ENCODE data around the gene RRAS2.

Gene RRAS2

DNA sequence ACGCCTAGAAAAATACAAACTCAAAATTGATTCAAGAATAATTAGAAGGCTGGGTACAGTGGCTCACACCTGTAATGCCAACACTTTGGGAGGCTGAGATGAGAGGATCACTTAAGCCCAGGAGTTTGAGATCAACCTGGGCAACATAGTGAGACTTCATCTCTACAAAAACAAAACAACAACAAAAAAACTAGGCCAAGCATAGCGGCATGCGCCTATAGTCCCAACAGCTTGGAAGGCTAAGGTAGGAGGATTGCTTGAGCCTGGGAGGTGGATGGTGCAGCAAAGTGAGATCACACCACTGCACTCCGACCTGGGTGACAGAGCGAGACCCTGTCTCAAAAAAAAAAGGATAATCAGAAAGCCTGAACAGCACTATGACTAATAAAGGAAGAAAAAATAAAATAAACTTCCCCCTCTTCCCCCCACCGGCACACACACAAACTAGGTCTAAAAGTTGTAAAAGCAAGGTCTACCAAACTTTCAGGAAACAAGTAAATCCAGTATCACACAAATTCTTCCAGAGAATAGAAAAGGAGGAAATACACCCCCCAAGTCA is 35.8 kb downstream of the RRAS2 start:
- Histone ChIP-seq H4K91ac (ENCODE audit: low read depth, low read length, poor library complexity) (no peak overlapping the region), H3K4me3 (ENCODE audit: low read length in 2 of 2) (no peak overlapping the region), H2BK120ac (ENCODE audit: low read depth, low read length) (no peak overlapping the region), H3K79me1 (ENCODE audit: low read depth, low read length) (peaks cover 1% of the 10 kb centered on the region), H4K8ac (ENCODE audit: low read depth, low read length) (no peak overlapping the region), H3K4me1 (ENCODE audit: control insufficient read depth in 2 of 2, insufficient read depth in 1 of 2, low read depth in 1 of 2, low read length in 2 of 2) (peaks cover 0 to 1% of the 10 kb centered on the region in 2 donors), H3K27ac (replicated peaks; ENCODE audit: low read length) (no peak overlapping the region), H2BK12ac (ENCODE audit: low read length) (no peak overlapping the region), H2AFZ (ENCODE audit: low read length) (no peak overlapping the region), H2BK5ac (ENCODE audit: low read length) (no peak overlapping the region), H2BK15ac (ENCODE audit: low read length) (no peak overlapping the region), H3K4me2 (ENCODE audit: insufficient read depth, low read length, poor library complexity, severe bottlenecking) (no peak overlapping the region), H3K9ac (ENCODE audit: low read depth, low read length, poor library complexity) (no peak overlapping the region), H3K18ac (ENCODE audit: low read length) (no peak overlapping the region), H2AK5ac (ENCODE audit: low read depth, low read length) (no peak overlapping the region), H3K4ac (ENCODE audit: low read length) (no peak overlapping the region), H3K36me3 (replicated peaks in 1 of 2; ENCODE audit: control insufficient read depth in 2 of 2, insufficient read depth in 2 of 2, low read length in 2 of 2) (no peaks in the 10 kb centered on the region), H3K14ac (ENCODE audit: low read length) (no peak overlapping the region), H3K27me3 (ENCODE audit: control insufficient read depth in 3 of 3, insufficient read depth in 3 of 3, low read depth in 1 of 3, low read length in 3 of 3) (no peaks in the 10 kb centered on the region), H3K23ac (ENCODE audit: low read depth, low read length, poor library complexity) (no peak overlapping the region), H3K9me3 (replicated peaks in 1 of 2; ENCODE audit: control insufficient read depth in 2 of 2, insufficient read depth in 1 of 2, low read depth in 1 of 2, low read length in 2 of 2) (no peaks in the 10 kb centered on the region)
- no peak for DNase-seq (ENCODE audit: low spot score)
- no CpG with 5 or more reads among the region's 6 CpGs for WGBS, 2 donors (ENCODE audit: extremely low coverage in 2 of 2, insufficient read length in 2 of 2, insufficient replicate concordance in 1 of 2)

DNA sequence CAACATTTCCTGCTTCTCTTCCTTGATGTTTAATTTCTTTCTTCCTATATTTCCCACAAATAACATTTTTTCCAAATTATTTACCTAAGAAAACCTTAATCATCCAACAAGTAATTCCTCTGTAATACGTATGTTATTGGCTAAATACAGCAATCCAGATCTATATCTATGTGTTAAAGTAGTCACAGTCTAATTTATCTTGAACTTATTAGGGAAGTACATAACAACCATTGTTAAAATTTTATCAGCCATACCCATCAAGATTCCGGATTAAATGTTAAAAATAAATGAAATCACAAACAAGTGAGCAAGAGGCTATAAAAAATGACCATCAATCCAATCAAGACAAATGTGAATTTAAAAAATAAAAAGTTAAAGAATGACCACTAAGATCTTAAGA is 36.5 kb downstream of the RRAS2 start:
- Histone ChIP-seq H3K4me1 (ENCODE audit: control insufficient read depth in 2 of 2, insufficient read depth in 1 of 2, low read depth in 1 of 2, low read length in 2 of 2) (peaks cover 0 to 1% of the 10 kb centered on the region in 2 donors), H3K9ac (ENCODE audit: low read depth, low read length, poor library complexity) (no peak overlapping the region), H3K4me2 (ENCODE audit: insufficient read depth, low read length, poor library complexity, severe bottlenecking) (no peak overlapping the region), H2BK120ac (ENCODE audit: low read depth, low read length) (no peak overlapping the region), H3K36me3 (replicated peaks in 1 of 2; ENCODE audit: control insufficient read depth in 2 of 2, insufficient read depth in 2 of 2, low read length in 2 of 2) (no peaks in the 10 kb centered on the region), H2AK5ac (ENCODE audit: low read depth, low read length) (no peak overlapping the region), H3K18ac (ENCODE audit: low read length) (no peak overlapping the region), H3K9me3 (replicated peaks in 1 of 2; ENCODE audit: control insufficient read depth in 2 of 2, insufficient read depth in 1 of 2, low read depth in 1 of 2, low read length in 2 of 2) (no peaks in the 10 kb centered on the region), H3K23ac (ENCODE audit: low read depth, low read length, poor library complexity) (no peak overlapping the region), H4K8ac (ENCODE audit: low read depth, low read length) (no peak overlapping the region), H3K27ac (replicated peaks; ENCODE audit: low read length) (no peak overlapping the region), H3K4ac (ENCODE audit: low read length) (no peak overlapping the region), H3K27me3 (ENCODE audit: control insufficient read depth in 3 of 3, insufficient read depth in 3 of 3, low read depth in 1 of 3, low read length in 3 of 3) (no peaks in the 10 kb centered on the region), H3K79me1 (ENCODE audit: low read depth, low read length) (peaks cover 1% of the 10 kb centered on the region), H4K91ac (ENCODE audit: low read depth, low read length, poor library complexity) (no peak overlapping the region), H2BK5ac (ENCODE audit: low read length) (no peak overlapping the region), H2BK15ac (ENCODE audit: low read length) (no peak overlapping the region), H2AFZ (ENCODE audit: low read length) (no peak overlapping the region), H2BK12ac (ENCODE audit: low read length) (no peak overlapping the region), H3K4me3 (ENCODE audit: low read length in 2 of 2) (no peak overlapping the region), H3K14ac (ENCODE audit: low read length) (no peak overlapping the region)
- no CpG with 5 or more reads among the region's 2 CpGs for WGBS, 2 donors (ENCODE audit: extremely low coverage in 2 of 2, insufficient read length in 2 of 2, insufficient replicate concordance in 1 of 2)
- no peak for DNase-seq (ENCODE audit: low spot score)

DNA sequence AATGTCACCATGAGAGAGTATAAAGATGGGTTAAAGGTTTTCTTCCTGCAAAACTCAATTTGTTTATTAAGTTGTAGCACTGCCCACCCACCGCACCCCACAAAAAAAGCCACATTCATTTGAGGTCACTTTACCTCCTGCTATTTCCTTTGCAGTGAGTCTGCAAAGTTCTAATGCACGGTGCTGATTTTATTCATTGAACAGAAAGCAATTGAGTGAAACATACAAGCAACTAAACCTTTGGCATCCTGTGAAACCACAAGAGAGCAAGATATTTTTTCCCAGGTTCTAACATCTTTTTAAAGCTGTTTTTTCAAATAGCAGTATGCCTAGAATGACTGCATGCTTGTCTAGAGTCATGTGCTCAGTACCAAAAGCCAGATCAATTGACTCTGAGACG is 39.0 kb downstream of the RRAS2 start:
- H2BK5ac ChIP-seq (ENCODE audit: low read length), result no peak overlapping the region
- H3K4me2 ChIP-seq (ENCODE audit: insufficient read depth, low read length, poor library complexity, severe bottlenecking), result no peak overlapping the region
- no peak overlapping the region for H3K4ac ChIP-seq (ENCODE audit: low read length)
- H2AK5ac ChIP-seq (ENCODE audit: low read depth, low read length), result no peak overlapping the region
- peaks cover 0 to 1% of the 10 kb centered on the region in 2 donors for H3K4me1 ChIP-seq (ENCODE audit: control insufficient read depth in 2 of 2, insufficient read depth in 1 of 2, low read depth in 1 of 2, low read length in 2 of 2)
- no peak for DNase-seq (ENCODE audit: low spot score)
- no peaks in the 10 kb centered on the region for H3K36me3 ChIP-seq (replicated peaks in 1 of 2; ENCODE audit: control insufficient read depth in 2 of 2, insufficient read depth in 2 of 2, low read length in 2 of 2)
- no peaks in the 10 kb centered on the region for H3K9me3 ChIP-seq (replicated peaks in 1 of 2; ENCODE audit: control insufficient read depth in 2 of 2, insufficient read depth in 1 of 2, low read depth in 1 of 2, low read length in 2 of 2)
- H2AFZ ChIP-seq (ENCODE audit: low read length), result no peak overlapping the region
- no peak overlapping the region for H4K91ac ChIP-seq (ENCODE audit: low read depth, low read length, poor library complexity)
- peaks cover 1% of the 10 kb centered on the region for H3K79me1 ChIP-seq (ENCODE audit: low read depth, low read length)
- no CpG with 5 or more reads among the region's 3 CpGs for WGBS, 2 donors (ENCODE audit: extremely low coverage in 2 of 2, insufficient read length in 2 of 2, insufficient replicate concordance in 1 of 2)
- H3K18ac ChIP-seq (ENCODE audit: low read length), result no peak overlapping the region
- no peak overlapping the region for H3K27ac ChIP-seq (replicated peaks; ENCODE audit: low read length)
- H3K14ac ChIP-seq (ENCODE audit: low read length), result no peak overlapping the region
- H4K8ac ChIP-seq (ENCODE audit: low read depth, low read length), result no peak overlapping the region
- no peak overlapping the region for H2BK12ac ChIP-seq (ENCODE audit: low read length)
- no peak overlapping the region for H3K9ac ChIP-seq (ENCODE audit: low read depth, low read length, poor library complexity)
- H3K4me3 ChIP-seq (ENCODE audit: low read length in 2 of 2), result no peak overlapping the region
- no peak overlapping the region for H2BK120ac ChIP-seq (ENCODE audit: low read depth, low read length)
- H2BK15ac ChIP-seq (ENCODE audit: low read length), result no peak overlapping the region
- H3K27me3 ChIP-seq (ENCODE audit: control insufficient read depth in 3 of 3, insufficient read depth in 3 of 3, low read depth in 1 of 3, low read length in 3 of 3), result no peaks in the 10 kb centered on the region
- no peak overlapping the region for H3K23ac ChIP-seq (ENCODE audit: low read depth, low read length, poor library complexity)

DNA sequence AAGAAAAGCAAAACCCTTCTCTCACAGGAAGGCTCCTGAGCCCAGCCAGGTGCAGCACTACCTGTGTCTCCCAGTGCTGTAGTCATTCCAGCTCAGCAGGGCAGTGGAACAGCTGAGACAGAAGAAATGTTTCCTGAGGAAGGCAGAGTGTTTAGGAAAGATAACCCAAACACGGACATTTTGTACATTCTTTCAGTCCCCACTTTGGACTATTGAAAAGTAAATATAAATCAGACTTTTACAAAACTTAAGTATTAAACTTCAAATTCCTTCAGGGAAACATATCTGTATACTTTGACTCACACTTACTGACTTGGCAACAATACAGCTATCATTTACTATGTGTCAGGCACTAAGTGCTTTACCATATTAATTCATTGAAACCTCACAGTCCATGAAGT is 40.4 kb downstream of the RRAS2 start:
- no peak overlapping the region for H3K4ac ChIP-seq (ENCODE audit: low read length)
- H2BK120ac ChIP-seq (ENCODE audit: low read depth, low read length), result no peak overlapping the region
- WGBS, 2 donors (ENCODE audit: extremely low coverage in 2 of 2, insufficient read length in 2 of 2, insufficient replicate concordance in 1 of 2), result no CpG with 5 or more reads among the region's 1 CpG
- H2BK5ac ChIP-seq (ENCODE audit: low read length), result no peak overlapping the region
- H2AK5ac ChIP-seq (ENCODE audit: low read depth, low read length), result no peak overlapping the region
- H3K9ac ChIP-seq (ENCODE audit: low read depth, low read length, poor library complexity), result no peak overlapping the region
- peaks cover 0 to 1% of the 10 kb centered on the region in 2 donors for H3K4me1 ChIP-seq (ENCODE audit: control insufficient read depth in 2 of 2, insufficient read depth in 1 of 2, low read depth in 1 of 2, low read length in 2 of 2)
- H3K27ac ChIP-seq (replicated peaks; ENCODE audit: low read length), result no peak overlapping the region
- H3K4me2 ChIP-seq (ENCODE audit: insufficient read depth, low read length, poor library complexity, severe bottlenecking), result no peak overlapping the region
- no peak overlapping the region for H3K23ac ChIP-seq (ENCODE audit: low read depth, low read length, poor library complexity)
- no peaks in the 10 kb centered on the region for H3K9me3 ChIP-seq (replicated peaks in 1 of 2; ENCODE audit: control insufficient read depth in 2 of 2, insufficient read depth in 1 of 2, low read depth in 1 of 2, low read length in 2 of 2)
- H2BK15ac ChIP-seq (ENCODE audit: low read length), result no peak overlapping the region
- no peak overlapping the region for H3K18ac ChIP-seq (ENCODE audit: low read length)
- H2AFZ ChIP-seq (ENCODE audit: low read length), result no peak overlapping the region
- peaks cover 1% of the 10 kb centered on the region for H3K79me1 ChIP-seq (ENCODE audit: low read depth, low read length)
- H3K4me3 ChIP-seq (ENCODE audit: low read length in 2 of 2), result no peak overlapping the region
- no peak overlapping the region for H4K91ac ChIP-seq (ENCODE audit: low read depth, low read length, poor library complexity)
- H2BK12ac ChIP-seq (ENCODE audit: low read length), result no peak overlapping the region
- no peak overlapping the region for H4K8ac ChIP-seq (ENCODE audit: low read depth, low read length)
- no peak overlapping the region for H3K14ac ChIP-seq (ENCODE audit: low read length)
- H3K36me3 ChIP-seq (replicated peaks in 1 of 2; ENCODE audit: control insufficient read depth in 2 of 2, insufficient read depth in 2 of 2, low read length in 2 of 2), result no peaks in the 10 kb centered on the region
- no peak for DNase-seq (ENCODE audit: low spot score)
- no peaks in the 10 kb centered on the region for H3K27me3 ChIP-seq (ENCODE audit: control insufficient read depth in 3 of 3, insufficient read depth in 3 of 3, low read depth in 1 of 3, low read length in 3 of 3)

Measured in neuronal stem cell (in vitro differentiated cells).